PC-9 (cell line): ENCODE results near the gene MAGEA9B. TPM values are rescaled to one million over a fixed set of nuclear protein-coding genes. Genes with fewer than 3 reads are reported as not detected.

Source experiments
- BruUV-seq: library from RNA; stranded (reverse); fragments of 400-500 nt; replicated peaks from 2 replicates; lab custom pipeline; 2021; lab: Mats Ljungman, UMichigan
- CTCF ChIA-PET: fragments of 300-600 bp; sonication (Branson Sonifier 250); formaldehyde crosslinking; loops from one replicate; lab custom pipeline; 2022; ENCODE audit warnings: antibody characterized with exemption; lab: Charles Lee
- POLR2A ChIA-PET: fragments of 300-600 bp; sonication (Branson Sonifier 250); formaldehyde crosslinking; loops from one replicate; lab custom pipeline; 2022; ENCODE audit warnings: antibody characterized with exemption; ENCODE audit not compliant: unreplicated experiment; lab: Charles Lee
- DNase-seq, 2 experiments: peaks; one replicate each; pipeline versions ENCODE4 v3.0.0 to v3.0.0-alpha.2; 2015 to 2022; ENCODE audit warnings: mixed read lengths in 1 of 2
- H2AFZ ChIP-seq: fragments of 200-600 bp; sonication (generic); 2 replicates; pipeline ENCODE4 v1.8.1; 2017; ENCODE audit warnings: antibody characterized with exemption
- H3F3A ChIP-seq: fragments of 200-600 bp; sonication (generic); 2 replicates; pipeline ENCODE4 v1.8.1; 2017; ENCODE audit warnings: antibody characterized with exemption, mild to moderate bottlenecking, low read depth; ENCODE audit not compliant: insufficient read depth
- H3K27ac ChIP-seq: fragments of 200-600 bp; sonication (generic); 2 replicates; pipeline ENCODE4 v1.6.1; 2016; ENCODE audit warnings: mixed run types
- H3K27me3 ChIP-seq: fragments of 200-600 bp; sonication (generic); 2 replicates; pipeline ENCODE4 v1.6.1; 2016; ENCODE audit warnings: low read depth, mixed run types; ENCODE audit not compliant: insufficient read depth
- H3K36me3 ChIP-seq: fragments of 200-600 bp; sonication (generic); 2 replicates; pipeline ENCODE4 v1.6.1; 2016; ENCODE audit warnings: low read depth, mixed run types
- H3K4me1 ChIP-seq: fragments of 200-600 bp; sonication (generic); replicated peaks from 2 replicates; pipeline ENCODE4 v1.6.1; 2016; ENCODE audit warnings: mixed run types; ENCODE audit not compliant: insufficient read depth
- H3K4me2 ChIP-seq: fragments of 200-600 bp; sonication (generic); 2 replicates; pipeline ENCODE4 v1.6.1; 2017; ENCODE audit warnings: mixed run types
- H3K4me3 ChIP-seq: fragments of 200-600 bp; sonication (generic); 2 replicates; pipeline ENCODE4 v1.6.1; 2016; ENCODE audit warnings: mixed run types
- H3K79me2 ChIP-seq: fragments of 200-600 bp; sonication (generic); 2 replicates; pipeline ENCODE4 v1.6.1; 2017; ENCODE audit warnings: low read depth, mixed run types
- H3K9me2 ChIP-seq: fragments of 200-600 bp; sonication (generic); 2 replicates; pipeline ENCODE4 v1.8.1; 2017; ENCODE audit warnings: mild to moderate bottlenecking; ENCODE audit not compliant: insufficient read depth
- H3K9me3 ChIP-seq: fragments of 200-600 bp; sonication (generic); 2 replicates; pipeline ENCODE4 v1.8.1; 2016; ENCODE audit warnings: low read depth; ENCODE audit not compliant: insufficient read depth
- H4K20me1 ChIP-seq: fragments of 200-600 bp; sonication (generic); 2 replicates; pipeline ENCODE4 v1.8.1; 2017; ENCODE audit not compliant: insufficient read depth
- EZH2 ChIP-seq: fragments of 200-600 bp; sonication (generic); IDR thresholded peaks from 2 replicates; pipeline ENCODE4 v1.8.0; 2017; ENCODE audit warnings: antibody characterized with exemption, low read depth
- intact Hi-C: fragments of 100-400 bp; cut with micrococcal nuclease; formaldehyde crosslinking; loops from one replicate; pipeline ENCODE4 v1.10.0; 2022; ENCODE audit not compliant: unreplicated experiment
- total RNA-seq: library from RNA; stranded (reverse); gene quantifications from 2 replicates; pipeline ENCODE4 v1.2.3, GENCODE V29; 2021
- TF ChIP-seq, protein P1 (sequence below): fragments of 200-600 bp; sonication (generic); conservative IDR thresholded peaks from 2 replicates; pipeline ENCODE4 v1.6.1; 2017; ENCODE audit warnings: mixed run types, antibody characterized with exemption, mild to moderate bottlenecking, moderate library complexity

The MAGEA9B gene
- total RNA-seq, 1 experiment from 2014 or later, result not detected

GRCh38 chrX:149569770-149570169, 17.5 kb downstream of the MAGEA9B start:
- intact Hi-C loops, result no loop called here
- DNase-seq, result no peak
- Histone ChIP-seq H3K4me3 (no peak overlapping the region), H3K36me3 (no peaks in the 10 kb centered on the region), H3K9me2 (no peaks in the 10 kb centered on the region), H2AFZ (no peak overlapping the region), H3K27ac (no peak overlapping the region), H3K27me3 (no peaks in the 10 kb centered on the region), H3K4me1 (peaks cover 16% of the 10 kb centered on the region), H3K9me3 (no peaks in the 10 kb centered on the region), H3K79me2 (no peaks in the 10 kb centered on the region), H4K20me1 (no peaks in the 10 kb centered on the region), H3K4me2 (0 out of 2 replicates have a peak overlapping the region, but pooled peaks have one; percentile 22), H3F3A (peaks cover 15% of the 10 kb centered on the region)
- no peak for TF ChIP-seq EZH2
- TF ChIP-seq, protein P1, sequence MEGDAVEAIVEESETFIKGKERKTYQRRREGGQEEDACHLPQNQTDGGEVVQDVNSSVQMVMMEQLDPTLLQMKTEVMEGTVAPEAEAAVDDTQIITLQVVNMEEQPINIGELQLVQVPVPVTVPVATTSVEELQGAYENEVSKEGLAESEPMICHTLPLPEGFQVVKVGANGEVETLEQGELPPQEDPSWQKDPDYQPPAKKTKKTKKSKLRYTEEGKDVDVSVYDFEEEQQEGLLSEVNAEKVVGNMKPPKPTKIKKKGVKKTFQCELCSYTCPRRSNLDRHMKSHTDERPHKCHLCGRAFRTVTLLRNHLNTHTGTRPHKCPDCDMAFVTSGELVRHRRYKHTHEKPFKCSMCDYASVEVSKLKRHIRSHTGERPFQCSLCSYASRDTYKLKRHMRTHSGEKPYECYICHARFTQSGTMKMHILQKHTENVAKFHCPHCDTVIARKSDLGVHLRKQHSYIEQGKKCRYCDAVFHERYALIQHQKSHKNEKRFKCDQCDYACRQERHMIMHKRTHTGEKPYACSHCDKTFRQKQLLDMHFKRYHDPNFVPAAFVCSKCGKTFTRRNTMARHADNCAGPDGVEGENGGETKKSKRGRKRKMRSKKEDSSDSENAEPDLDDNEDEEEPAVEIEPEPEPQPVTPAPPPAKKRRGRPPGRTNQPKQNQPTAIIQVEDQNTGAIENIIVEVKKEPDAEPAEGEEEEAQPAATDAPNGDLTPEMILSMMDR, result no peak
- CTCF ChIA-PET, result no interaction called here
- BruUV-seq, result no TSS peak
- POLR2A ChIA-PET, result interaction anchor here (0.6 kb wide), 1 partner anchor 29 kb away, joined by 3 read pairs; the partner anchor contains the start of gene EOLA1

DNA sequence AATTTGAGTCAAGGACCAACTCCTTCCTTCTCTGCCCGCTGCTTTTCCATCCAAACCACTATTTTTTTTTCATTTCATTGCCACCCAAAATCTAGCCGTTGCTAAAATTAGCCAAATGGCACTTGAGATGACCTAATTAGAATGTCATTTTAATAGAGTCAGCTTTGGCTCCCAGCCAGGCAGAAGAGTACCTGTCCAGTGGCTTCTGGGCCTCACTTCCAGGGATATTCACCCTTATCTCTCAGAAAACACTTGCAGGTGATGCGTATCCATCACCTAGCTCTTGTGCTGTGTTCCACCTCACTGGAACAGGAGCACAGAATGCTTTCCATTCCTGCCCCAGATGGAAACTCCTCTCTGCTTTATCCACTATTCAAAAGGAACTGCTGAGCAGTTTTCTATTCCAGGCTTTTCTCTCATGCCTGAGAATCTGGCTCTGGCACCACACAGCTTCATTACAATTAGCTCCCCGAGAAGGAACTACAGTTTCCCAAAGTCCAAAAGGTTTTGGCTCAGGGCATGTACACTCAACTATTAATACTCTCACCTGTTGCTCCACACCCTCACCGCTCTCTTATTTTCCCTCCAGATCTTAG, 18.5 kb downstream of the MAGEA9B start:
- Histone ChIP-seq H3K79me2 (no peaks in the 10 kb centered on the region), H3K36me3 (no peaks in the 10 kb centered on the region), H3K9me3 (no peaks in the 10 kb centered on the region), H4K20me1 (no peaks in the 10 kb centered on the region), H3F3A (peaks cover 15% of the 10 kb centered on the region), H3K4me1 (peaks cover 16% of the 10 kb centered on the region), H3K4me3 (no peak overlapping the region), H3K4me2 (no peak overlapping the region), H3K9me2 (no peaks in the 10 kb centered on the region), H3K27me3 (no peaks in the 10 kb centered on the region), H2AFZ (no peak overlapping the region), H3K27ac (no peak overlapping the region)
- no peak for TF ChIP-seq EZH2
- TF ChIP-seq, protein P1, result no peak
- no TSS peak for BruUV-seq
- DNase-seq, result no peak
- CTCF ChIA-PET, result no interaction called here
- intact Hi-C loops, result no loop called here
- POLR2A ChIA-PET, result no interaction called here

DNA sequence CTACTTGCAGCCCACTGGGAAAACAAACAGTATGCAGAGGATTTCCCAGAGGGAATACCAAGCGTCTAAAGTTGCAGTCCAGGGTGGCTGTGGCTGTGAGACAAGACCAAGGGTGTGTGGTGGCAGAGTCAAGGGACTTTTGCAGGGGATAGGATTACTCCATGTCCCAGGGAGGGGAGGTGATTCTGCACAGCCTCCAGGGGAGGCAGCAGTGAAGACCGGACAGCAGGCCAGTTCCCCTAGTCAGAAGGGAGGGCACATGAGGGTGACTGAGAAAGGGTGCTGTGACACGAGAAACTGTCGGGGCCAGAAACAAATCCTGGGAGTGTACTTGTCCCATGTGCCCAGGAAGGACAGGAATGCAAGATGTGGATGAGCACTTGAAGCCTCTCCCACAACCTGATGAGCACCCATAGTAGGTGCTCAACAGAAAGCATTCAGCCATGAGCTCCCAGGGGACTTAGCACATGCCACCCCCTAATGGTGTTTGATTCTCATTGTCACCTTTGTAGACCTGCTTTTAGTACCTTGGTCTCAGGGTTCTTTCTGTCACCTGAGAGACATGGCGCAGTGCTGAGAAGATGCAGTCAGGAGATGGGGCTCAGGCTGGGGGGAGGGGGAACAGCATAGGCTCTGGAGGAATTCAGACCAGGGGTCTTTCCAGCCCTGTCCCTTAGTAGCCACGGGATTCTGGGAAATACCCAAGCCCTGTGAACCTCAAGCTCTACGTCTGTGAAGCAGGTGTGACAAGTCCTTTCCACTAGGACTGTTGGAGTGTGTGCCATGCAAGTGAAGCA, 19.4 kb downstream of the MAGEA9B start:
- intact Hi-C loops, result no loop called here

More for the DNA sequence above, 19.4 kb downstream of the MAGEA9B start:
- BruUV-seq, result no TSS peak
- Histone ChIP-seq H3K4me1 (peaks cover 16% of the 10 kb centered on the region), H4K20me1 (no peaks in the 10 kb centered on the region), H3K36me3 (no peaks in the 10 kb centered on the region), H3K4me2 (no peak overlapping the region), H2AFZ (no peak overlapping the region), H3F3A (peaks cover 15% of the 10 kb centered on the region), H3K27me3 (no peaks in the 10 kb centered on the region), H3K9me3 (no peaks in the 10 kb centered on the region), H3K27ac (no peak overlapping the region), H3K4me3 (no peak overlapping the region), H3K9me2 (no peaks in the 10 kb centered on the region), H3K79me2 (no peaks in the 10 kb centered on the region)
- DNase-seq, result no peak
- CTCF ChIA-PET, result no interaction called here
- POLR2A ChIA-PET, result no interaction called here
- TF ChIP-seq, protein P1, result no peak
- TF ChIP-seq EZH2, result no peak
